Astrocyte (in vitro differentiated cells and primary cell): ENCODE measurements around the gene ERICH3. TPM values are rescaled to one million over a fixed set of nuclear protein-coding genes. Genes with fewer than 3 reads are reported as not detected.

ENCODE experiments used
- DNase-seq: peaks from one replicate; pipeline ENCODE4 v3.0.0-alpha.2; 2010; ENCODE audit warnings: low read depth
- FAIRE-seq: peaks from 2 replicates; lab custom pipeline; 2011; peaks lifted over from hg19 to GRCh38; lab: Jason Lieb, UNC
- H2AFZ ChIP-seq: 2 replicates; pipeline ENCODE4 v1.6.0; 2012; ENCODE audit warnings: low read depth, low read length, inconsistent platforms
- H3K27ac ChIP-seq: 2 replicates; pipeline ENCODE4 v1.5.1; 2011; ENCODE audit warnings: low read depth, low read length, inconsistent platforms
- H3K27me3 ChIP-seq: 2 replicates; pipeline ENCODE4 v1.6.0; 2011; ENCODE audit warnings: low read length, inconsistent platforms; ENCODE audit not compliant: insufficient read depth
- H3K36me3 ChIP-seq: 2 replicates; pipeline ENCODE4 v1.5.1; 2011; ENCODE audit warnings: low read length, inconsistent platforms; ENCODE audit not compliant: insufficient read depth
- H3K4me1 ChIP-seq: 2 replicates; pipeline ENCODE4 v1.5.1; 2011; ENCODE audit warnings: low read length, inconsistent platforms; ENCODE audit not compliant: insufficient read depth
- H3K4me2 ChIP-seq: 2 replicates; pipeline ENCODE4 v1.6.0; 2012; ENCODE audit warnings: low read length, inconsistent platforms
- H3K4me3 ChIP-seq: 2 replicates; pipeline ENCODE4 v1.5.1; 2011; ENCODE audit warnings: low read depth, mild to moderate bottlenecking, low read length, inconsistent platforms; ENCODE audit not compliant: insufficient read depth
- H3K79me2 ChIP-seq: 2 replicates; pipeline ENCODE4 v1.6.0; 2012; ENCODE audit warnings: mild to moderate bottlenecking, low read length, inconsistent platforms; ENCODE audit not compliant: insufficient read depth
- H3K9ac ChIP-seq: 2 replicates; pipeline ENCODE4 v1.6.0; 2012; ENCODE audit warnings: mild to moderate bottlenecking, low read length, inconsistent platforms
- H3K9me3 ChIP-seq: 2 replicates; pipeline ENCODE4 v1.5.1; 2012; ENCODE audit warnings: low read depth, mild to moderate bottlenecking, low read length, inconsistent platforms; ENCODE audit not compliant: insufficient read depth
- H4K20me1 ChIP-seq: 2 replicates; pipeline ENCODE4 v1.6.0; 2012; ENCODE audit warnings: low read length, inconsistent platforms; ENCODE audit not compliant: insufficient read depth
- H3K27ac Mint-ChIP-seq: one replicate; pipeline ENCODE4 v1.8.0; 2021; ENCODE audit warnings: mild to moderate bottlenecking, mixed read lengths; ENCODE audit not compliant: unreplicated experiment
- H3K27me3 Mint-ChIP-seq: one replicate; pipeline ENCODE4 v1.8.0; 2021; ENCODE audit warnings: low read depth, mixed read lengths; ENCODE audit not compliant: unreplicated experiment
- H3K36me3 Mint-ChIP-seq: one replicate; pipeline ENCODE4 v1.8.0; 2021; ENCODE audit warnings: low read depth, mixed read lengths; ENCODE audit not compliant: unreplicated experiment
- H3K4me1 Mint-ChIP-seq: one replicate; pipeline ENCODE4 v1.8.0; 2021; ENCODE audit warnings: low read depth, mixed read lengths; ENCODE audit not compliant: unreplicated experiment
- H3K4me3 Mint-ChIP-seq: one replicate; pipeline ENCODE4 v1.8.0; 2021; ENCODE audit warnings: mild to moderate bottlenecking, moderate library complexity, mixed read lengths; ENCODE audit not compliant: unreplicated experiment
- H3K9me3 Mint-ChIP-seq: one replicate; pipeline ENCODE4 v1.8.0; 2021; ENCODE audit warnings: mild to moderate bottlenecking, mixed read lengths; ENCODE audit not compliant: unreplicated experiment
- EZH2 ChIP-seq: IDR thresholded peaks from 2 replicates; pipeline ENCODE4 v1.6.1; 2012; ENCODE audit warnings: mild to moderate bottlenecking, low read length, inconsistent platforms; ENCODE audit not compliant: insufficient read depth
- total RNA-seq: library from RNA; stranded (reverse); gene quantifications from 2 replicates; pipeline ENCODE4 v1.2.1, GENCODE V29; 2021
- TF ChIP-seq, protein P1 (sequence below): IDR thresholded peaks from 2 replicates; pipeline ENCODE4 v1.5.1; 2011; ENCODE audit warnings: low read depth, mild to moderate bottlenecking, inconsistent platforms, low read length, moderate library complexity; ENCODE audit not compliant: insufficient read depth

ERICH3 gene
- total RNA-seq, 1 donor from 2014 or later: not detected

DNA sequence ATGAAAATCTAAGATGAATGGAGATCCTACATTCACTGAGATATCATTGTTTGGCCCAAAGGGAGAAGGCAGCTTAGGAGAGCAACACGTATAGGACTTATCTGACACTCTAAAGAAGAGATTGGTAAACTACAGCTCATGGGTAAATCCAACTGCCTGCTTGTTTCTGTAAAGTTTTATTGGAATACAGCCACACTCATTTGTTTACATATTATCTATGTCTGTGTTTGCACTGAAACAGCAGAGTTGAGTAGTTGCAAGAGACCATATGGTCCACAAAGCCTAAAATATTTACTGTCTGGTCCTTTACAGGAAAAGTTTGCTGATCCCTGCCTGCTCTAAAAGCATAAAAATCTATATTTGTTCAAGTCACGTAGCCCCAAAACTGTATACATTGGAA is 146.9 kb downstream of the ERICH3 start:
- H3K27me3 Mint-ChIP-seq: no peaks in the 10 kb centered on the region
- H3K36me3 Mint-ChIP-seq: no peaks in the 10 kb centered on the region
- Histone ChIP-seq H3K79me2 (no peaks in the 10 kb centered on the region), H3K36me3 (no peaks in the 10 kb centered on the region), H4K20me1 (no peaks in the 10 kb centered on the region), H3K9ac (no peak overlapping the region), H3K27ac (no peak overlapping the region), H3K9me3 (no peaks in the 10 kb centered on the region), H3K4me3 (no peak overlapping the region), H3K4me2 (no peak overlapping the region), H3K4me1 (no peaks in the 10 kb centered on the region), H2AFZ (no peak overlapping the region), H3K27me3 (no peaks in the 10 kb centered on the region)
- H3K4me1 Mint-ChIP-seq: peaks cover 34% of the 10 kb centered on the region
- H3K9me3 Mint-ChIP-seq: peaks cover 2% of the 10 kb centered on the region
- H3K27ac Mint-ChIP-seq: no peak overlapping the region
- H3K4me3 Mint-ChIP-seq: no peak overlapping the region
- TF ChIP-seq EZH2: no peak
- TF ChIP-seq, protein P1, sequence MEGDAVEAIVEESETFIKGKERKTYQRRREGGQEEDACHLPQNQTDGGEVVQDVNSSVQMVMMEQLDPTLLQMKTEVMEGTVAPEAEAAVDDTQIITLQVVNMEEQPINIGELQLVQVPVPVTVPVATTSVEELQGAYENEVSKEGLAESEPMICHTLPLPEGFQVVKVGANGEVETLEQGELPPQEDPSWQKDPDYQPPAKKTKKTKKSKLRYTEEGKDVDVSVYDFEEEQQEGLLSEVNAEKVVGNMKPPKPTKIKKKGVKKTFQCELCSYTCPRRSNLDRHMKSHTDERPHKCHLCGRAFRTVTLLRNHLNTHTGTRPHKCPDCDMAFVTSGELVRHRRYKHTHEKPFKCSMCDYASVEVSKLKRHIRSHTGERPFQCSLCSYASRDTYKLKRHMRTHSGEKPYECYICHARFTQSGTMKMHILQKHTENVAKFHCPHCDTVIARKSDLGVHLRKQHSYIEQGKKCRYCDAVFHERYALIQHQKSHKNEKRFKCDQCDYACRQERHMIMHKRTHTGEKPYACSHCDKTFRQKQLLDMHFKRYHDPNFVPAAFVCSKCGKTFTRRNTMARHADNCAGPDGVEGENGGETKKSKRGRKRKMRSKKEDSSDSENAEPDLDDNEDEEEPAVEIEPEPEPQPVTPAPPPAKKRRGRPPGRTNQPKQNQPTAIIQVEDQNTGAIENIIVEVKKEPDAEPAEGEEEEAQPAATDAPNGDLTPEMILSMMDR: no peak
- DNase-seq: no peak
- FAIRE-seq: no peak

DNA sequence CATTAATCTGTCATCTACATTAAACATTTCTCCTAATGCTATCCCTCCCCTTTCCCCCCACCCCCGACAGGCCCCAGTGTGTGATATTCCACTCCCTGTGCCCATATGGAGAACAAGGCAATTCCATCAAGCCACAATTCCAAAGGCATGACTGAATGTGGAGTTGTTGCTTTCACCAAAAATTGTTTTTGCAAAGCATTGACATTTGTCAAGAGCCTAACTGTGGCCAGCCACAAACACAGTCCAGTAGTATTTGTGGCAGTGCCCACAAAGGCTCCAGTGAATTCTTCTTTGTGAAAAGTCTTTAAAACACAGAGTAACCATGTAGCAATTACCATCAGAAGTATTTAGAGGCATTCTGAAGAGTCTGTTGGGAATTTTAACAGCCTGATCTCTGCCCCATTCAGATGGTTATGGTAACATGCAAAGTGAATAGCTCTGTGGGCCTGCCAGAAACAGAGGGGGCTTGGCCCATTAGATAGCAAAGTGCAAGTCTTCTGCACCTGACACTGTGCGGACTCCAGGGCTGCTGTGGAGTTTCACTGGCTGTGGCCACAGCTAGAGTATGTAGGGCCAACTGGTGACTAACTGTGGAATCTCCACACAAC is 149.6 kb downstream of the ERICH3 start:
- H3K36me3 ChIP-seq: no peaks in the 10 kb centered on the region
- FAIRE-seq: no peak
- Mint-ChIP-seq H3K36me3 (no peaks in the 10 kb centered on the region), H3K4me3 (no peak overlapping the region), H3K27me3 (no peaks in the 10 kb centered on the region), H3K9me3 (peaks cover 2% of the 10 kb centered on the region), H3K4me1 (peaks cover 30% of the 10 kb centered on the region), H3K27ac (no peak overlapping the region)
- H3K9me3 ChIP-seq: no peaks in the 10 kb centered on the region
- DNase-seq: no peak
- no peak overlapping the region for H2AFZ ChIP-seq
- H3K4me1 ChIP-seq: no peaks in the 10 kb centered on the region
- H3K27ac ChIP-seq: no peak overlapping the region
- no peaks in the 10 kb centered on the region for H4K20me1 ChIP-seq
- no peaks in the 10 kb centered on the region for H3K79me2 ChIP-seq
- H3K4me3 ChIP-seq: no peak overlapping the region
- no peak overlapping the region for H3K9ac ChIP-seq
- TF ChIP-seq EZH2: no peak
- TF ChIP-seq, protein P1: no peak
- H3K4me2 ChIP-seq: no peak overlapping the region
- H3K27me3 ChIP-seq: no peaks in the 10 kb centered on the region

DNA sequence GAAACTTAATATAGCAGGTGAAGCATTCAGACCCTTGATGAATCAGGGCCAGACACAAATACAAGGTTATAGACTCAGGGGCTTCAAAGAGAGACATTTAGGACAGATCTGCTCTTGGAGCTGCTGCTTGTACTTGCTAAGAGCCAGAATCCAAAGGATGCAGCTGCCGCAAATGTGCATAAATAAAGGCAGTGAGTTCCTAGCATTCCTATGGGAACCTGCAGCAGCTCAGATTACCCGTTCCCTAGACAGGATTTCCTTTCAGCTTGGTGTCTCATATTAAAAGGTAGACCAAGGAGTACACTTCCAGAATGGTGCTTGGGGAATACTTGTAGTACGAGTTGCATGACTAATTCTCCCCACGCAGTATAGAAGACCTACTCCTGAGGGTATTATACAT is 151.4 kb downstream of the ERICH3 start:
- peaks cover 2% of the 10 kb centered on the region for H3K9me3 Mint-ChIP-seq
- DNase-seq (peak; percentile 41), FAIRE-seq (no peak)
- Histone ChIP-seq H3K27ac (no peak overlapping the region), H3K4me2 (no peak overlapping the region), H3K4me1 (no peaks in the 10 kb centered on the region), H3K27me3 (no peaks in the 10 kb centered on the region), H4K20me1 (no peaks in the 10 kb centered on the region), H2AFZ (no peak overlapping the region), H3K9ac (no peak overlapping the region), H3K36me3 (no peaks in the 10 kb centered on the region), H3K79me2 (no peaks in the 10 kb centered on the region), H3K4me3 (no peak overlapping the region), H3K9me3 (no peaks in the 10 kb centered on the region)
- peaks cover 31% of the 10 kb centered on the region for H3K4me1 Mint-ChIP-seq
- H3K27ac Mint-ChIP-seq: no peak overlapping the region
- no peak overlapping the region for H3K4me3 Mint-ChIP-seq
- TF ChIP-seq, protein P1: no peak
- no peak for TF ChIP-seq EZH2
- no peaks in the 10 kb centered on the region for H3K27me3 Mint-ChIP-seq
- no peaks in the 10 kb centered on the region for H3K36me3 Mint-ChIP-seq
